MG63 (cell line): ENCODE measurements around the gene GOLGA8K. TPM values are rescaled to one million over a fixed set of nuclear protein-coding genes. Genes with fewer than 3 reads are reported as not detected.
"Not testable (repeated sequence)": the region's sequence is repeated elsewhere in the genome, so short reads cannot be mapped to it uniquely, and the experiment has no call there.

Experiments
- DNase-seq: peaks from one replicate; pipeline ENCODE4 v3.0.0-alpha.2; 2020
- H3K27me3 ChIP-seq: fragments of 250-450 bp; sonication (Bioruptor Pico); 2 replicates; pipeline ENCODE4 v1.5.1; 2020; ENCODE audit warnings: mild to moderate bottlenecking, moderate library complexity
- H3K36me3 ChIP-seq: fragments of 250-450 bp; sonication (Bioruptor Pico); 2 replicates; pipeline ENCODE4 v1.5.1; 2020; ENCODE audit warnings: mild to moderate bottlenecking, moderate library complexity
- H3K4me3 ChIP-seq: fragments of 250-450 bp; sonication (Bioruptor Pico); 2 replicates; pipeline ENCODE4 v1.5.1; 2020; ENCODE audit warnings: mild to moderate bottlenecking, moderate library complexity
- H3K9me3 ChIP-seq: fragments of 250-450 bp; sonication (Bioruptor Pico); 2 replicates; pipeline ENCODE4 v1.5.1; 2020; ENCODE audit warnings: mild to moderate bottlenecking, moderate library complexity
- total RNA-seq: library from RNA; depleted of rRNA; stranded (reverse); fragments of >200 nt; shearing (Covaris generic); gene quantifications from 2 replicates; pipeline ENCODE4 v1.2.3, GENCODE V29; 2014; ENCODE audit warnings: low replicate concordance; rRNA removed

The GOLGA8K gene, protein sequence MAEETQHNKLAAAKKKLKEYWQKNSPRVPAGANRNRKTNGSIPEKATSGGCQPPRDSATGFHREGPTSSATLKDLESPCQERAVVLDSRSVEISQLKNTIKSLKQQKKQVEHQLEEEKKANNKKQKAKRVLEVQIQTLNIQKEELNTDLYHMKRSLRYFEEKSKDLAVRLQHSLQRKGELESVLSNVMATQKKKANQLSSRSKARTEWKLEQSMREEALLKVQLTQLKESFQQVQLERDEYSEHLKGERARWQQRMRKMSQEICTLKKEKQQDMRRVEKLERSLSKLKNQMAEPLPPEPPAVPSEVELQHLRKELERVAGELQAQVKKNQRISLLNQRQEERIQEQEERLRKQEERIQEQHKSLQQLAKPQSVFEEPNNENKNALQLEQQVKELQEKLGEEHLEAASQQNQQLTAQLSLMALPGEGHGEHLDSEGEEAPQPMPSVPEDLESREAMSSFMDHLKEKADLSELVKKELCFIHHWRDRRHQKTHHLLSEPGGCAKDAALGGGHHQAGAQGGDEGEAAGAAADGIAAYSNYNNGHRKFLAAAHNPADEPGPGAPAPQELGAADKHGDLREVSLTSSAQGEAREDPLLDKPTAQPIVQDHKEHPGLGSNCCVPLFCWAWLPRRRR
- 2.7 TPM in 1 of 2 replicates, not detected in the other for total RNA-seq

DNA sequence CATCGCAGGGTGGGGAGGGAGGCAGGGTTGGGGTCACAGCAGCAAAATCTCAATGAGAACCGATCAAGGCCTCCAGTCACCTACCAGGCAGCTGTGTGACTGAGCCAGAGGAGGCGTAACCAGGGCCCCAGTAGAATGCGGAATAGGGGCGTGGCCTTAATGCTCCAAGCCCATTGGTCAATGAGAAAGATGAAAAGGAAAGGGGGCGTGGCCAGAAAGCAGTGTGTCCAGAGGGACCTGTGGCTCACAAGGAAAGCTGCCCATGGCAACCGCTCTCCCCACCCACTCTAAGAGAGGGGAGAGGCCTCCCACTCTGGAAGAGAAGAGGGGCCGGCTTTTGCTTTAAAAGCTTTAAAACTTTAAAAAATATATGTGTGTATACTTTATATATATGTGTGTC, at the start of gene GOLGA8K:
TSS of gene GOLGA8K (minus strand) at position 101 of the 400 bp plus-strand sequence. CDS start at position 3, 98 bp downstream.
- H3K27me3 ChIP-seq, DNase-seq, H3K36me3 ChIP-seq, H3K4me3 ChIP-seq, H3K9me3 ChIP-seq: not testable (repeated sequence)

DNA sequence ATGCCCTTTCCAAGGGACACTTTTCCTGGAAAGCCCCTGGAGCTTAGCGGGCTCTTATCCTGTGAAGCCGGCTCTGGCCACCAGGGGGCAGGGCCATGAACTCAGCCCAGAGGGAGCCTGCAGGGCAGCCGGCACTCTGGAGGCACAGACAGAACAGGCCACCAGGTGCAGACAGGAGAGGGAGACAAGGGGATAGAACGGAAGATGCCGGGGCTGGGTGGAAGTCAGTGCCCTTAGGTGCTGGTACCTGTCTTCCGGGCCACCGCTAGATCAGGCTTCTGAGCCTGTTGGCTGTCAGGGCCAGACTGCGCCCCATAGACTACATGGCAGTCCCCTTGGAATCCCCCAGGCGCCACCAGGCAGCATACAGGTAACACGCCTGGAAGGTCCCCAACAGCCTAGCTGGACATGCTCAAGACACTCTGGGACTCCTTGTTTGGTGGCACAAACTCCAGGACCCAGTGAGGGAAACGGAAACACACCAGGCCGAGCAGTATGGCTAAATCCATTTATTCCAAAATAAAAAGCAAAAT, 37.4 kb upstream of the GOLGA8K start:
- not testable (repeated sequence) for H3K4me3 ChIP-seq, DNase-seq, H3K36me3 ChIP-seq, H3K27me3 ChIP-seq, H3K9me3 ChIP-seq

DNA sequence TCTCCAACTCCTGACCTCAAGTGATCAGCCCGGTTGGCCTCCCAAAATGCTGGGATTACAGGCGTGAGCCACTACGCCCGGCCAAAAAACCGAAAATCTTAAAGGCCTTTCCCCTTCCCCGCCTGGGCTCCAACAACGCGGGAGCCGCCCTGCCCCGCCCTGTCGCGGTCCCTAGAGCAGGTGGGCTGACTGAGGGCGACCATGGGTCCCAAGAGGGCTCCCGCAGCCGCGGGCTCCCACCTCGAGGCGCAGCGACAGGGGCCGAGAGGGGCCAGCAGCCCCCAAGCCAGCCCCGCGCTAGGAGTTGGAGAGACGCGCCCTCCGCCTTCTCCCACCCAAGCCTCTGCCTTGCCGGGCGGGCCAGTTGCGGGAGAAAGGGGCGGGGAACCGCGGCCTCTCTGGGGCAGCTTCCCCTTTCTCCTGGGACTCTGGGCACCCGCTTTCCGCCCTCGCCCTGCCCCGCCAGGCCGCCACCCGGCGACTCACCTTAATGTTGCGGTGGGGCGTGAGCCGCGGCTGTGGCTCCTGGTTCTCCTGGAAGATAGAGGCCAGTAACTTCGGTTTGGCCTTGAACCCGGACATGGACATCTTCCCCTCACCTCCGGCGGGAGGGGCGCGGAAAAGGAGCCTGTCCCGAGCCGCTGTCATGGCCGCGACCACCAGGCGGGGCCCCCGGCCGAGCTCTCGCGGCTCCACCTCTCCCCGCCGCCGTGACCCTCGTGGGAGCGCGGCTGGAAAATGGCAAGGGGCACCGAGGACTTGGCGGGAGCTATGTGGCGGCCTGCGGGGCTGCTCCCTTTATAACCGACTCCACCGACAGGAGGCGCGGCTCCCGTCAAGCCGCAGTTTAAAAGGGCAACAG, 31.2 kb upstream of the GOLGA8K start:
- not testable (repeated sequence) for H3K4me3 ChIP-seq, H3K27me3 ChIP-seq, H3K36me3 ChIP-seq, H3K9me3 ChIP-seq, DNase-seq

DNA sequence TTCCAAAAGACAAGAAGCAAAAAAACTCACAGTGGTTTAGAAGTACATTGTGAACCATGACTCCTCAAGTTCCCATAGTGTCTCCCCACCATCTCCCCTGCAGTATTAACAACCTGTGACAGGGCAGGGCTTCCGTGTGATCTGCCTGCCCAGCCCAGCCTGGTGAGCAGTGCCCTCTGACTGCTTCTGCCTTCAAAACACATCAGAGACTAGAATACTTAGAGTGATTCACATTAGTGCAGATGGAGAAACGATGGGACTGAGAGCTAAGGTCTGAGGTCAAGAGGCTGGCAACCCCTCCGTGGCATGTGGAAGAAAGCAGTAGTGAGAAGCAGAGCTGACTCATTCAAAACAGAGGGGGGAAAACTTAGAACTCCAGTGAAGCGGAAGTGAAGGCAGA, 24.5 kb upstream of the GOLGA8K start:
- not testable (repeated sequence) for H3K9me3 ChIP-seq, H3K27me3 ChIP-seq, H3K4me3 ChIP-seq, DNase-seq, H3K36me3 ChIP-seq

DNA sequence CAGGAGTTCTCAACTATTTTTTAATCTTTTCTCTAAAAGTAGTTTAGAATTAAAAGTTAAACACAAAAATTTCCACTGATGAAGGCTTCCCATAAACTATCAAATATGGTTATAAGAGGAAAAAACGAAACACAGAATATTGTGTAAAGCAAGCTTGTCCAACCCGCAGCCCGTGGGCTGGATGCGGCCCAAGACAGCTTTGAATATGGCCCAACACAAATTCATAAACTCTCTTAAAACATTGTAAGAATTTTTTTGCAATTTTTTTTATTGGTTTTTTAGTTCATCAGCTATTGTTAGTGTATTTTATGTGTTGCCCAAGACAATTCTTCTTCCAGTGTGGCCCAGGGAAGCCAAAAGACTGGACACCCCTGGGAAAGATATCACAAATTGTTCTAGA, 23.4 kb upstream of the GOLGA8K start:
- not testable (repeated sequence) for DNase-seq, H3K4me3 ChIP-seq, H3K9me3 ChIP-seq, H3K27me3 ChIP-seq, H3K36me3 ChIP-seq

DNA sequence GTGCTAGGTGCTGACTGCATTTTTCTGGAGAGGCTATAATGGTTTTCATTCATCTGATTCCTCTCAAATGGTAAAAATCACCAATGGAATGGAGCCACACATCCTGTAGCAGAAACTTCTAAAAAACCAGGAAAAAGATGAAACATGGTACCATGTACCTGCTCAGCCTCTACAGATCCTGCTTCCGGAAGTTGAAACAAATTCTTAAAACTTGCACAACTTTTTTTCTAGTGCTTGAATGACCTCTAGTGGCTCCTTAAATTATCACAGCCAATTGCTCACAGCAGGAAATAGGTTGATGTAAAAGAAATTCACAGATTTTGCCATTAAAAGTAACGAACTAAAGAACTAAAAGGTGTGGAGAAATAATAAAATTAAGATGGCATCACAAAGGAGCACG, 4.8 kb upstream of the GOLGA8K start:
- H3K27me3 ChIP-seq, H3K9me3 ChIP-seq, DNase-seq, H3K4me3 ChIP-seq, H3K36me3 ChIP-seq: not testable (repeated sequence)

DNA sequence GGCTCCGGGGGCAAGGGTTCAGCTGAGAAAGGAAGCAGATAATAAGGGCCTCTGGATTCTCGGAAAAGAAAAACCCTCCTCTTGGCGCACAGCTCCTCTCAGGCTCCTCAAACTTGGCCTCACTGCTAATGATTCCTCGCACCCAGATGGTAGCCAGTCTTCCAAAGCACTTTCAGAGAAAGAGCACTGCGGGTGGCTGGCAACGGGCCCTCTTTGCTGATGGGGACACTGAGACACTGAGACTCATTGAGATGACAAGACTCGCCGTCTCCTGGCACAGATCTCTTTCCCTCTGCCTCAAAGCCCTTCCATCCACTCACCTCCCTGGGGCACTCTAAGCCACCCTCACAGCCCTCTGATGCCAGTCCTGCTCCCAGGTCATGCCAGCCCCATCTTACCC, 6.6 kb downstream of the GOLGA8K start:
- H3K27me3 ChIP-seq, H3K36me3 ChIP-seq, DNase-seq, H3K4me3 ChIP-seq, H3K9me3 ChIP-seq: not testable (repeated sequence)

DNA sequence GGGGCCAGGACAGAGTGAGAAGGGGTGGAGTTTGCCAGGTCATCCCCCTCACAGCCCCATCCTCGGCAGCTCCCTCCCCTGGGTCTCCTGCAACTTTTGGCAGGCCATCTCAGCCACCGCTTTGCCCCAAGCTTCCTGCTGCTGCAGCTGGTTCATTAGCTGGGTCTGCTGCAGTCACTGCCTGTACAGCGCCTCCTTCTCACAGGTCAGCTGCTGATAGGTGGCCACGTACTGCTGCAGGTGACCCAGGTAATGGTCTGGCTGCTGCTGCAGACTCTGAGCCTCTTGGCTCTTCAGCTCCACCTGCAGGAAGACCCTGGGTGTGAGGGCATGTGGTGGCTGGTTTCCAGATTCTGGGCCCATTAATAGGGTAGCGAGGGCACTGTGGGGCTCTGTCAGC, 8.3 kb downstream of the GOLGA8K start:
- DNase-seq, H3K4me3 ChIP-seq, H3K9me3 ChIP-seq, H3K27me3 ChIP-seq, H3K36me3 ChIP-seq: not testable (repeated sequence)

DNA sequence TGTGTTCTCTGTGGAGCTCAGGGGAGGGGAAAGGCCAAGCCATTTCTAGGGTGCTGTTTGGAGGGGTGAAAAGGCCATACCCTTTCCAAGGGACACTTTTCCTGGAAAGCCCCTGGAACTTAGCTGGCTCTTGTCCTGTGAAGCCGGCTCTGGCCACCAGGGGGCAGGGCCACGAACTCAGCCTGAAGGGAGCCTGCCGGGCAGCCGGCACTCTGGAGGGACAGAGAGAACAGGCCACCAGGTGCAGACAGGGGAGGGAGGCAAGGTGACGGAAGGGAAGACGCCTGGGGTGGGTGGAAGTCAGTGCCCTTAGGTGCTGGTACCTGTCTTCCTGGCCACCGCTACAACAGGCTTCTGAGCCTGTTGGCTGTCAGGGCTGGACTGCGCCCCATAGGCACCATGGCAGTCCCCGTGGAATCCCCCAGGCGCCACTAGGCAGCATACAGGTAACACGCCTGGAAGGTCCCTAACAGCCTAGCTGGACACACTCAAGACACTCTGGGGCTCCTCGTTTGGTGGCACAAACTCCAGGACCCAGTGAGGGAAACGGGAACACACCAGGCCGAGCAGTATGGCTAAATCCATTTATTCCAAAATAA, 14.9 kb downstream of the GOLGA8K start:
- H3K9me3 ChIP-seq, DNase-seq, H3K4me3 ChIP-seq, H3K36me3 ChIP-seq, H3K27me3 ChIP-seq: not testable (repeated sequence)

DNA sequence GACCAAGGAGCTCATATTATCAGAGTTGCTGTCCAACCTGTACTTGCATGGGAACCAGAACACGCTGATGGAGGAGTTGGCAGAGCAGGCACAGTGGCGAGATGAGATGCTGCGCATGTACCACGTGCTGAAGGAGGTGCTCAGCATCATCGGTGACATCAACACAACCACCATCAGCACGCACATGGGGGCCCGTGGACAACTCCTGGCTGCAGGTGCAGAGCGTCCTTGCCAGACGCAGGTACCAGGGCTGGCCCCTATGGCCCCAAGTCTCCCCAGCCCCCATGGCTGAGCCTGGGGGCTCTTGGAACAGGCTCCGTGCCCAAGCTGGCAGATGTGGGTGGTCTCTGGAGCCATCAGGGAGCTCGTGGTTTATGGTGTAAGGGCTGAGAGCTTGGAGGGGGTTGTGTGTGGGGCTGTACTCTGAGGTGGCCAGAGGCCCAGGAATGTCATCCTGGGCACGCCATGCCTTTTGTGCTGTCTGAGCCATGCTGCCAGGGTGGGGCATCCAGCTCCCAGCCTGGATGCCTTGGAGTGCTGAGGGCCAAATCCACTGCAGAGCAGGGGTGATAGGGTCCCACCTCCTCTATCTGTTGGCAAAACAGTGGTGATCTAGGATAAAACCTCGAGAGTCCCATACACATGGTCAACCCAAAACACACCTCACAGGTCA, 17.1 kb downstream of the GOLGA8K start:
- DNase-seq: not testable (repeated sequence)

DNA sequence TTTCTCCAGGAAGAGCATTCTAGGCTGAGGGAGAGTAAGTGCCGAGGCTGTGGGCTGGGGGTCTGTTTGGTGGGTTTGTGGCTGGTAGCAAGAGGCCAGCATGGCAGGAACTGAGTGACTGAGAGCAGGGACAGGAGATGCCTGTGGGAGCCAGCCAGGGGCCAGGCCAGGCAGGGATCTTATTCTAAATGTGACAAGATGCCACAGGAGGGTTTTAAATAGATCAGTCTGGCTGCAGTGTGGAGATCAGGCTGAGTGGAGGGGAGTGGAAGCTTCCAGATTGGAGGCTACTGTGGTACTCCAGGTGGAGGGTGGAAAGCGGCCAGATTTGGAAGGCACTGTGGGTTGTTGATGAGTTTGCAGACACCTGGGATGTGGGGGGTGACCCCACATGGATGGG, 28.9 kb downstream of the GOLGA8K start:
- not testable (repeated sequence) for H3K9me3 ChIP-seq, H3K36me3 ChIP-seq, H3K27me3 ChIP-seq, DNase-seq, H3K4me3 ChIP-seq

More for the DNA sequence above, 17.1 kb downstream of the GOLGA8K start:
- not testable (repeated sequence) for H3K4me3 ChIP-seq, H3K36me3 ChIP-seq, H3K9me3 ChIP-seq, H3K27me3 ChIP-seq

DNA sequence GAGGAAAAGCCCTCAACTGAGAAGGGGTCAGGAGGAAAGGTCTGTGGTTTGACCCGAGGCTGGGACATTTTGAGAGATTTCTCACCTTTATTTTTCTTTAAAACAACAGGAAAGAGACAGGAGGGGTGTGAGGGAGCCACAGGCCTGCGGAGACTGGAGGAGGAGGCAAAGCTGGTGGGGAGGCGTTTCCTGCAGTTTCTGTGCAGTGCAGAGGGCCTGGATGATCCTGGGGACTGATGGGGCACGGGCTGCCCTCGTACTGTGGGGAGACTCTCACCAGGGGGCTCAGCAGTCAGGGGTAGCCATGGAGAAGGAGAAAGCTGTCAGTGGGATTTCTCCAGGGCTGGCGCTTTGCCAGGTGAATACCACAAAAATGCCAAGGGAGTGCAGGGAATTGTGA, 29.4 kb downstream of the GOLGA8K start:
- not testable (repeated sequence) for H3K36me3 ChIP-seq, DNase-seq, H3K27me3 ChIP-seq, H3K4me3 ChIP-seq, H3K9me3 ChIP-seq

DNA sequence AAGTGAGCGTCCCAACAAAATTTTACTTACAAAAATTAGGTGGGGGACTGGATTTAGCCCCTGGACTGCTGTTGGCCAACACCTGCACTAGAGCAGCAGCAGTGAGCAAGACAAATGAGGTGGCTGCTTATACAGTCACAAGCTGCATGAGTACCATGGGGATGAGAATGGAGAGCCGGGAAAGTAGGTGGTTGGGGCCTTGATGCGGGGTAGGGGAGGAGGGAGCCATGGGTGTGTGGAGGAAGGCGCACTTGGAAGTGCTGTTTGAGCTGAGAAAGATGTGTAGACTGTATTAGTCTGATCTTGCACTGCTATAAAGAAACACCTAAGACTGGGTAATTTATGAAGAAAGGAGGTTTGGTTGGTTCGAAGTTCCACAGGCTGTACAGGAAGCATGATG, 31.0 kb downstream of the GOLGA8K start:
- H3K4me3 ChIP-seq, H3K27me3 ChIP-seq, H3K36me3 ChIP-seq, H3K9me3 ChIP-seq, DNase-seq: not testable (repeated sequence)

DNA sequence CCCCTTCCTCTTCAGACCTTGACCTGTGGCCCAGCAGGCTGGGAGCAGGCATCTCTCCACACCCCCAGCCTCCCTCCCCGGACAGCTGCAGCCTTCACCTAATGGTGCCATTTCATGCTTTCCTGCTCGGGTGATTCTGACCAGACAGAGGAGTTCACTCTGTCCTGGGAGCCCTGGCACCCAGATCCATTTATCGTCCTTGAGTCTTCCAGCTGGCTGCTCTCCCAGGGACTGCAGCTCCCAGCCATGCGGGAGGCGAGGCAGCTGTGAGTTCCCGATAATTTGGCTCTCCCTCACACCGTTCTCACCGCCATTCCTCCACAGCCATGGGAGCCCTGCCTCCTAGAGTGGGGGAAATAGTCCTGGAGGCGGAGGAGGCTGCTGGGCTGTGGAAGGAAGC, 32.6 kb downstream of the GOLGA8K start:
- DNase-seq, H3K4me3 ChIP-seq, H3K27me3 ChIP-seq: not testable (repeated sequence)

DNA sequence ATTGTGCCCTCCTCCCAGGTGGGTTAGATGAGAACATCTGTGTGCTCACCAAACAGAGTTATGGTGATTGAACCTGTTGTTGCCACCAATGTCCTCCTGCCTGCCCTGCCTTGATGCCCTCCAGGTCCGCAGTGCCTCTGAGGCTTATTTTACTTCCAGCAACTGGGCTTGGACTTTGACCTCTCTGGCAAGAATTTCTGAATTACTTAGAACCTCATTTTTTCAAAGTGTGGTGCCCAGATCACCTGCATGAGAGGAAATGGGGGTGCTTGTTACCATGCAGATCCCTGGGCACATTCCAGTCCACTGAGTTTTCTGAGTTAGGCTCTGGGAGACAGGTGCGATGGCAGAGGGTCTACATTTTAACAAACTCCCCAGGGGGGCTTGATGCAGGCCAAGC, 33.0 kb downstream of the GOLGA8K start:
- DNase-seq, H3K4me3 ChIP-seq, H3K27me3 ChIP-seq, H3K9me3 ChIP-seq, H3K36me3 ChIP-seq: not testable (repeated sequence)

More for the DNA sequence above, 32.6 kb downstream of the GOLGA8K start:
- not testable (repeated sequence) for H3K9me3 ChIP-seq, H3K36me3 ChIP-seq

DNA sequence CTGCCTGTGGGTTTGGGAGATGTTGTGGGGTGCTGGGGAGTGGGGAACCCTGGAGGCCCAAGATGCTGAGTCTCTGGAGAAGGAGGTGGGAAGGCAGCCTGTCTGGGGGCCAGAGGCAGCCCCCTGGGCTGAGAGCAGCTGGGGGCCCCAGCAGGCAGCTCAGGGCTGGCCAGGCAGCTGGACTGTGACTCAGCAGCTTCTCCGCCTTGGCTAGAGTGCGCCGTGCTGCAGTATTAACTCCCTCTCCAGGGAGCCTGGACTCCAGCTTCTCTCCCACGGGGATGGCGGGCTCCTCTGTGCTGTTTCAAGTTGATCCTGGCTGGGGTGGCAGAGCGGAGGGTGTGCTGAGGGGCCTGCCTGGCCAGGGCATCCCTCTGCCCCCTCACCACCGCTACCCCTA, 36.6 kb downstream of the GOLGA8K start:
- H3K36me3 ChIP-seq, H3K27me3 ChIP-seq, DNase-seq, H3K9me3 ChIP-seq, H3K4me3 ChIP-seq: not testable (repeated sequence)
